Adipocyte (in vitro differentiated cells): ENCODE results near the gene SLC6A12.

Experiments
- DNase-seq: peaks from one replicate; pipeline ENCODE4 v3.0.0-alpha.2; 2015; ENCODE audit warnings: low read depth
- H3K27me3 ChIP-seq: replicated peaks from 2 replicates; pipeline ENCODE4 v1.7.0; 2013; ENCODE audit warnings: mild to moderate bottlenecking, low read length, moderate library complexity; ENCODE audit not compliant: control insufficient read depth, insufficient read depth
- H3K36me3 ChIP-seq: 2 replicates; pipeline ENCODE4 v1.7.0; 2013; ENCODE audit warnings: low read length, mild to moderate bottlenecking, moderate library complexity; ENCODE audit not compliant: control insufficient read depth, insufficient read depth, severe bottlenecking
- H3K4me1 ChIP-seq: 2 replicates; pipeline ENCODE4 v1.7.0; 2013; ENCODE audit warnings: mild to moderate bottlenecking, low read length, moderate library complexity; ENCODE audit not compliant: control insufficient read depth, insufficient read depth
- H3K4me3 ChIP-seq: 2 replicates; pipeline ENCODE4 v1.7.0; 2013; ENCODE audit warnings: mild to moderate bottlenecking, low read length, moderate library complexity
- H3K9ac ChIP-seq: 2 replicates; pipeline ENCODE4 v1.7.0; 2013; ENCODE audit warnings: mild to moderate bottlenecking, low read length, moderate library complexity
- H3K9me3 ChIP-seq: 2 replicates; pipeline ENCODE4 v1.7.0; 2013; ENCODE audit warnings: mild to moderate bottlenecking, low read length, moderate library complexity; ENCODE audit not compliant: control insufficient read depth

The SLC6A12 gene

GRCh38 chr12:212715-213526 lies 1.0 kb downstream of the SLC6A12 start:
- Histone ChIP-seq H3K4me1 (peaks cover 10% of the 10 kb centered on the region), H3K36me3 (no peaks in the 10 kb centered on the region), H3K9me3 (no peaks in the 10 kb centered on the region), H3K27me3 (peaks cover 55% of the 10 kb centered on the region), H3K4me3 (no peak overlapping the region), H3K9ac (no peak overlapping the region)
- DNase-seq = peak; percentile 16

- Histone ChIP-seq H3K27me3 (peaks cover 58% of the 10 kb centered on the region), H3K4me1 (peaks cover 10% of the 10 kb centered on the region), H3K9me3 (no peaks in the 10 kb centered on the region), H3K9ac (no peak overlapping the region), H3K36me3 (no peaks in the 10 kb centered on the region), H3K4me3 (no peak overlapping the region)
- no peak for DNase-seq
These were observed 1.6 kb downstream of the SLC6A12 start for GRCh38 chr12:212415-212714.

- Histone ChIP-seq H3K27me3 (peaks cover 59% of the 10 kb centered on the region), H3K4me1 (peaks cover 10% of the 10 kb centered on the region), H3K36me3 (no peaks in the 10 kb centered on the region), H3K4me3 (no peak overlapping the region), H3K9ac (no peak overlapping the region), H3K9me3 (no peaks in the 10 kb centered on the region)
- DNase-seq = no peak
These were observed 2.1 kb downstream of the SLC6A12 start for GRCh38 chr12:211639-212414.

GRCh38 chr12:211142-211465 lies 2.9 kb downstream of the SLC6A12 start:
- Histone ChIP-seq H3K4me1 (peaks cover 10% of the 10 kb centered on the region), H3K36me3 (no peaks in the 10 kb centered on the region), H3K4me3 (no peak overlapping the region), H3K9ac (no peak overlapping the region), H3K27me3 (peaks cover 62% of the 10 kb centered on the region), H3K9me3 (no peaks in the 10 kb centered on the region)
- no peak for DNase-seq

GRCh38 chr12:210277-211141 lies 3.4 kb downstream of the SLC6A12 start:
- Histone ChIP-seq H3K4me3 (no peak overlapping the region), H3K27me3 (peaks cover 62% of the 10 kb centered on the region), H3K9ac (no peak overlapping the region), H3K4me1 (peaks cover 10% of the 10 kb centered on the region), H3K9me3 (no peaks in the 10 kb centered on the region), H3K36me3 (no peaks in the 10 kb centered on the region)
- DNase-seq = no peak

- peaks cover 62% of the 10 kb centered on the region for H3K27me3 ChIP-seq
- peaks cover 10% of the 10 kb centered on the region for H3K4me1 ChIP-seq
- H3K9me3 ChIP-seq = no peaks in the 10 kb centered on the region
- H3K36me3 ChIP-seq = no peaks in the 10 kb centered on the region
- no peak for DNase-seq
- H3K9ac ChIP-seq = no peak overlapping the region
- no peak overlapping the region for H3K4me3 ChIP-seq
These were observed 4.1 kb downstream of the SLC6A12 start for GRCh38 chr12:209851-210250.

- no peak for DNase-seq
- H3K4me1 ChIP-seq = peaks cover 10% of the 10 kb centered on the region
- H3K27me3 ChIP-seq = peaks cover 68% of the 10 kb centered on the region
- H3K4me3 ChIP-seq = no peak overlapping the region
- H3K9me3 ChIP-seq = no peaks in the 10 kb centered on the region
- H3K36me3 ChIP-seq = no peaks in the 10 kb centered on the region
- H3K9ac ChIP-seq = no peak overlapping the region
These were observed 4.7 kb downstream of the SLC6A12 start for GRCh38 chr12:209246-209645.

- H3K27me3 ChIP-seq = peaks cover 69% of the 10 kb centered on the region
- DNase-seq = no peak
- H3K4me3 ChIP-seq = no peak overlapping the region
- no peaks in the 10 kb centered on the region for H3K9me3 ChIP-seq
- no peaks in the 10 kb centered on the region for H3K36me3 ChIP-seq
- peaks cover 10% of the 10 kb centered on the region for H3K4me1 ChIP-seq
- no peak overlapping the region for H3K9ac ChIP-seq
These were observed 5.1 kb downstream of the SLC6A12 start for GRCh38 chr12:208813-209212.

GRCh38 chr12:207804-208203 lies 6.2 kb downstream of the SLC6A12 start:
- no peak for DNase-seq
- Histone ChIP-seq H3K36me3 (no peaks in the 10 kb centered on the region), H3K9ac (no peak overlapping the region), H3K27me3 (peaks cover 60% of the 10 kb centered on the region), H3K4me3 (no peak overlapping the region), H3K9me3 (no peaks in the 10 kb centered on the region), H3K4me1 (peaks cover 4% of the 10 kb centered on the region)

- Histone ChIP-seq H3K4me3 (no peak overlapping the region), H3K36me3 (no peaks in the 10 kb centered on the region), H3K9ac (no peak overlapping the region), H3K9me3 (no peaks in the 10 kb centered on the region), H3K4me1 (peaks cover 4% of the 10 kb centered on the region), H3K27me3 (peaks cover 57% of the 10 kb centered on the region)
- DNase-seq = no peak
These were observed 7.1 kb downstream of the SLC6A12 start for GRCh38 chr12:206746-207440.

GRCh38 chr12:205026-205425 lies 8.9 kb downstream of the SLC6A12 start:
- H3K4me1 ChIP-seq = peaks cover 4% of the 10 kb centered on the region
- no peak for DNase-seq
- no peaks in the 10 kb centered on the region for H3K9me3 ChIP-seq
- H3K9ac ChIP-seq = no peak overlapping the region
- peaks cover 48% of the 10 kb centered on the region for H3K27me3 ChIP-seq
- H3K36me3 ChIP-seq = no peaks in the 10 kb centered on the region
- no peak overlapping the region for H3K4me3 ChIP-seq
